Measurements from ENCODE around the gene CASKIN2. TPM values are rescaled to one million over a fixed set of nuclear protein-coding genes. Genes with fewer than 3 reads are reported as not detected.
A peak's percentile ranks its signal among the peaks of the same experiment; 100 is the strongest.

The CASKIN2 gene
- total RNA-seq, 1 experiment from 2014 or later: 40.0 TPM

DNA sequence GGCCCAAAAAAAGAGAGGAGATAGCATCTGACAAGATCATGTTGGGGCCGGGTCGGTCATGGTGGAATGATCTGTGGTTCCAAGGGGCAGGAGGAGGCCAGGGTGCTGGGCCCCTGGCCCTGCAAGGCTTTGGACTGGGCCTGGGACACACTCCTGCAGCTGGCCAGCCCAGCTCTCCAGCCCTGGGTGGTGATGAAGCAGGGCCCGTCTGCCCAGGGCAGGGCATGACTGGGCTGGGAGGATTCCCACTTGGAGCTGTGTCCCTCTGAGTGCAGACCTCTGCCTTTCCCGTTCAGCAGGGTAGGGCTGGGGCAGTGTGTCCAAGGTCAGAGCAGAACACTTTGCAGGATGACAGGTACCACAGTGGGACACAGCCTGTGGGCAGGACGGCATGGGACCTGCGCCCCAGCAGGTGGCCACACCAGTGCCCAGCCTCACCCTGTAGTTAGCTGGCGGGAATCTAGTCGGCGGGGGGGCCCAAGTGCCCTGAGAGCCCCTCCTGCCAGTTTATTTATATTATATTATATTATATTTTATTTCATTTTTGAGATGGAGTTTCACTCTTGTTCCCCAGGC lies 44.7 kb upstream of the CASKIN2 start:
- H3K27ac ChIP-seq (ENCODE audit: low read length): peak overlapping the region; percentile 78
- H3K9me3 ChIP-seq (ENCODE audit: control insufficient read depth, insufficient read depth, low read depth, low read length): no peaks in the 10 kb centered on the region
- TF ChIP-seq TCF7L2 (IDR thresholded peaks at IDR 0.05; ENCODE audit: low read depth, low read length) (no peak), POLR2AphosphoS5 (IDR thresholded peaks at IDR 0.05; ENCODE audit: low read depth, low read length) (no peak), REST (IDR thresholded peaks at IDR 0.05; ENCODE audit: insufficient read depth in 1 of 2, low read depth in 2 of 2, low read length in 1 of 2) (no peak), SIN3A (IDR thresholded peaks at IDR 0.05; ENCODE audit: borderline replicate concordance, insufficient read depth, low read depth, low read length) (no peak)
- TF ChIP-seq, protein P1, sequence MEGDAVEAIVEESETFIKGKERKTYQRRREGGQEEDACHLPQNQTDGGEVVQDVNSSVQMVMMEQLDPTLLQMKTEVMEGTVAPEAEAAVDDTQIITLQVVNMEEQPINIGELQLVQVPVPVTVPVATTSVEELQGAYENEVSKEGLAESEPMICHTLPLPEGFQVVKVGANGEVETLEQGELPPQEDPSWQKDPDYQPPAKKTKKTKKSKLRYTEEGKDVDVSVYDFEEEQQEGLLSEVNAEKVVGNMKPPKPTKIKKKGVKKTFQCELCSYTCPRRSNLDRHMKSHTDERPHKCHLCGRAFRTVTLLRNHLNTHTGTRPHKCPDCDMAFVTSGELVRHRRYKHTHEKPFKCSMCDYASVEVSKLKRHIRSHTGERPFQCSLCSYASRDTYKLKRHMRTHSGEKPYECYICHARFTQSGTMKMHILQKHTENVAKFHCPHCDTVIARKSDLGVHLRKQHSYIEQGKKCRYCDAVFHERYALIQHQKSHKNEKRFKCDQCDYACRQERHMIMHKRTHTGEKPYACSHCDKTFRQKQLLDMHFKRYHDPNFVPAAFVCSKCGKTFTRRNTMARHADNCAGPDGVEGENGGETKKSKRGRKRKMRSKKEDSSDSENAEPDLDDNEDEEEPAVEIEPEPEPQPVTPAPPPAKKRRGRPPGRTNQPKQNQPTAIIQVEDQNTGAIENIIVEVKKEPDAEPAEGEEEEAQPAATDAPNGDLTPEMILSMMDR (IDR thresholded peaks at IDR 0.05): no peak
- ATAC-seq (peak; percentile 12; the same call in 1 of the 2 replicates), DNase-seq (ENCODE audit: low read depth, low spot score) (no peak)
- BruUV-seq (replicated peaks): no TSS peak
- ChIA-PET CTCF (no interaction called here), POLR2A (no interaction called here)
- no peaks in the 10 kb centered on the region for H3K27me3 ChIP-seq (ENCODE audit: control insufficient read depth, insufficient read depth, low read length)
- no peak overlapping the region for H3K4me3 ChIP-seq (ENCODE audit: low read depth in 2 of 2, low read length in 2 of 2)
- intact Hi-C loops (cut with micrococcal nuclease; ENCODE audit: unreplicated experiment): no loop called here
- in situ Hi-C loops (cut with HindIII; ENCODE audit: low pct_unique_long_range_greater_than_20kb, low sequenced_read_pairs): no loop called here
- H3K4me1 ChIP-seq (ENCODE audit: control insufficient read depth, insufficient read depth, low read length): peaks cover 83% of the 10 kb centered on the region
- H3K36me3 ChIP-seq (ENCODE audit: control insufficient read depth, insufficient read depth, low read length): no peaks in the 10 kb centered on the region

DNA sequence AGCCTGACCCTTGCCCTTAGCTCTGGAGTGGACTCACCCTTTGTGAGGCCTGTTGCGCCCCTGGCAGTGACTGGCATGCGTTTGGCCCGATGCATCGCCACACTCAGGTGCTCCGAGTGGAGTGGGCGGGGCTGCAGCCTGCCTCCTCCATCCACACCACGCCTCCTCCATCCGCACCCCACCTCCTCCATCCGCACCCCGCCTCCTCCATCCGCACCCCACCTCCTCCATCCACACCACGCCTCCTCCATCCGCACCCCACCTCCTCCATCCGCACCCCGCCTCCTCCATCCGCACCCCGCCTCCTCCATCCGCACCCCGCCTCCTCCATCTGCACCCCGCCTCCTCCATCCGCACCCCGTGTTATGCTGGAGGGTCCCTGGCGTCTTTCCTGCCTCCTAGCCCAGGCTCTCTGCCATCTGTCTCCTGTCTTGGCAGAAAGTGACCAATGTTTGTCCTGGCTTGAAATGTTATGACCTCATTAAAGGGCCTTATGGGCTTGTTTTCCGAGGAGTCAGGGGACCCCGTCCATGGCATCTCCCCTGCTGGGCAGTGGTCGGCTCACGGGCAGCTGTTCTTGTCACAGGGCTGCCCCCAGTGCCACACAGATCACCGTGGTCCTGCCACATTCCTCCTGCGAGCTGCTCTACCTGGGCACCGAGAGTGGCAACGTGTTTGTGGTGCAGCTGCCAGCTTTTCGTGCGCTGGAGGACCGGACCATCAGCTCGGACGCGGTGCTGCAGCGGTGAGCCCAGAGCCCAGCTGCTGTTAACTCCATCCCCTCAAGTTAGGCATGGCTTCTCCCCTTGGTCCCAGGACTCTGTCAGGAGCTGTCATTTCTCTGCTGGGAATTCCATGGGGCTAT lies 43.6 kb upstream of the CASKIN2 start:
- peak overlapping the region; percentile 82 for H3K27ac ChIP-seq (ENCODE audit: low read length)
- POLR2A ChIA-PET: no interaction called here
- CTCF ChIA-PET: no interaction called here
- H3K4me3 ChIP-seq (ENCODE audit: low read depth in 2 of 2, low read length in 2 of 2): no peak overlapping the region
- no TSS peak for BruUV-seq (replicated peaks)
- ATAC-seq: no peak
- no peak for DNase-seq (ENCODE audit: low read depth, low spot score)
- H3K27me3 ChIP-seq (ENCODE audit: control insufficient read depth, insufficient read depth, low read length): no peaks in the 10 kb centered on the region
- in situ Hi-C loops (cut with HindIII; ENCODE audit: low pct_unique_long_range_greater_than_20kb, low sequenced_read_pairs): no loop called here
- no peaks in the 10 kb centered on the region for H3K9me3 ChIP-seq (ENCODE audit: control insufficient read depth, insufficient read depth, low read depth, low read length)
- TF ChIP-seq SIN3A (IDR thresholded peaks at IDR 0.05; ENCODE audit: borderline replicate concordance, insufficient read depth, low read depth, low read length) (no peak), TCF7L2 (IDR thresholded peaks at IDR 0.05; ENCODE audit: low read depth, low read length) (no peak)
- no peaks in the 10 kb centered on the region for H3K36me3 ChIP-seq (ENCODE audit: control insufficient read depth, insufficient read depth, low read length)
- H3K4me1 ChIP-seq (ENCODE audit: control insufficient read depth, insufficient read depth, low read length): peaks cover 72% of the 10 kb centered on the region
- intact Hi-C loops (cut with micrococcal nuclease; ENCODE audit: unreplicated experiment): no loop called here

Measured in Panc1 (cell line).